K562 (cell line): ENCODE measurements around the gene PTPRR. TPM values are rescaled to one million over a fixed set of nuclear protein-coding genes. Genes with fewer than 3 reads are reported as not detected.

ENCODE experiments used
- ATF3 ChIP-seq, 2 experiments: fragments of 450-650 bp in 1 of 2; sonication (generic) in 1 of 2; formaldehyde crosslinking in 1 of 2; IDR thresholded peaks in 1 of 2; conservative IDR thresholded peaks in 1 of 2; 2 replicates each; pipeline versions ENCODE4 v1.6.1 to v1.8.1; 2016 to 2023; ENCODE audit warnings: mild to moderate bottlenecking in 2 of 2, moderate library complexity in 2 of 2, inconsistent platforms in 1 of 2, missing genetic modification reagents in 1 of 2
- CEBPZ ChIP-seq: fragments of 150-350 bp; IDR thresholded peaks from 2 replicates; pipeline ENCODE4 v1.6.1; 2014; ENCODE audit warnings: low read depth, mild to moderate bottlenecking, low read length, borderline replicate concordance
- ELF4 ChIP-seq: fragments of 450-650 bp; formaldehyde crosslinking; IDR thresholded peaks from 2 replicates; pipeline ENCODE4 v1.4.0; 2022; ENCODE audit warnings: missing genetic modification characterization
- GATA2 ChIP-seq: sonication (generic); formaldehyde crosslinking; IDR thresholded peaks from 2 replicates; pipeline ENCODE4 v1.4.0; 2020; ENCODE audit warnings: mild to moderate bottlenecking, missing genetic modification reagents
- GTF2F1 ChIP-seq: IDR thresholded peaks from 2 replicates; pipeline ENCODE4 v1.6.1; 2011; ENCODE audit warnings: low read depth, low read length, improper control_type of control experiment
- JUND ChIP-seq, 2 experiments: IDR thresholded peaks; 2 replicates in 1 of 2; 3 replicates in 1 of 2; pipeline ENCODE4 v1.6.1; 2011; ENCODE audit warnings: borderline replicate concordance in 2 of 2, low read depth in 2 of 2, low read length in 2 of 2, improper control_type of control experiment in 1 of 2, missing biosample characterization in 1 of 2, missing genetic modification characterization in 1 of 2, missing genetic modification reagents in 1 of 2
- MEIS2 ChIP-seq: fragments of 450-650 bp; IDR thresholded peaks from 2 replicates; pipeline ENCODE4 v1.6.1; 2014; ENCODE audit warnings: mild to moderate bottlenecking; ENCODE audit not compliant: partially characterized antibody
- NR2C1 ChIP-seq, 2 experiments: fragments of 450-650 bp; IDR thresholded peaks; 2 replicates each; pipeline ENCODE4 v1.6.1; 2017; ENCODE audit warnings: mild to moderate bottlenecking in 2 of 2, antibody characterized with exemption in 1 of 2, inconsistent platforms in 1 of 2, missing compliant biosample characterization in 1 of 2, missing genetic modification characterization in 1 of 2
- PKNOX1 ChIP-seq: fragments of 450-650 bp; IDR thresholded peaks from 2 replicates; pipeline ENCODE4 v1.6.1; 2016
- POLR3G ChIP-seq: IDR thresholded peaks from 2 replicates; pipeline ENCODE4 v1.6.1; 2011; ENCODE audit not compliant: insufficient read length, insufficient replicate concordance; ENCODE audit errors: extremely low read depth
- PTBP1 ChIP-seq: fragments of 200-400 bp; formaldehyde crosslinking; IDR thresholded peaks from 2 replicates; pipeline ENCODE4 v1.6.1; 2017; ENCODE audit warnings: low read depth, low read length
- STAT5B ChIP-seq: fragments of 250-450 bp; sonication (Bioruptor Pico); IDR thresholded peaks from 2 replicates; pipeline ENCODE4 v1.8.0; 2021; ENCODE audit warnings: mild to moderate bottlenecking, inconsistent platforms
- ZBTB43 ChIP-seq: sonication (generic); formaldehyde crosslinking; IDR thresholded peaks from 2 replicates; pipeline ENCODE4 v1.8.0; 2023; ENCODE audit warnings: mild to moderate bottlenecking, missing genetic modification reagents
- ZNF121 ChIP-seq: sonication (generic); formaldehyde crosslinking; conservative IDR thresholded peaks from 2 replicates; pipeline ENCODE4 v1.8.0; 2022; ENCODE audit warnings: missing genetic modification reagents
- ZNF140 ChIP-seq: fragments of 250-450 bp; sonication (Bioruptor Pico); IDR thresholded peaks from 2 replicates; pipeline ENCODE4 v1.8.0; 2021; ENCODE audit warnings: moderate library complexity, mild to moderate bottlenecking, inconsistent platforms
- ZNF408 ChIP-seq: fragments of 250-450 bp; sonication (Bioruptor Pico); IDR thresholded peaks from 2 replicates; pipeline ENCODE4 v1.4.0; 2020; ENCODE audit warnings: low read depth, mild to moderate bottlenecking, moderate library complexity
- ZNF764 ChIP-seq: fragments of 250-450 bp; sonication (Bioruptor Pico); IDR thresholded peaks from 2 replicates; pipeline ENCODE4 v1.4.0; 2020; ENCODE audit warnings: low read depth, mild to moderate bottlenecking, moderate library complexity
- polyA plus RNA-seq, 8 experiments: library from polyadenylated mRNA; depleted of rRNA in 4 of 8; stranded (reverse) in 5 of 8; unstranded in 3 of 8; fragments of >200 nt; fragmentation: Nextera tagmentation in 2 of 8; fragmentation: Illumina TruSeq in 1 of 8; extraction: Ambion mirVana in 2 of 8; extraction: Trizol in 1 of 8; gene quantifications; 2 replicates each; pipeline versions ENCODE4 v1.2.1 to v1.2.3, GENCODE V29; 2011 to 2014; ENCODE audit warnings: inconsistent platforms in 1 of 8, missing spikeins in 1 of 8
- total RNA-seq, 7 experiments: library from RNA; depleted of rRNA in 6 of 7; stranded (reverse); fragments of >200 nt in 6 of 7; fragmentation: Illumina TruSeq in 2 of 7; extraction: Trizol in 2 of 7; gene quantifications; 2 replicates each; pipeline versions ENCODE4 v1.2.1 to v1.2.3, GENCODE V29; 2011 to 2021; ENCODE audit warnings: low replicate concordance in 1 of 7
- TF ChIP-seq, protein P1 (sequence below): fragments of 450-650 bp; IDR thresholded peaks from 2 replicates; pipeline ENCODE4 v1.6.1; 2016; ENCODE audit warnings: missing biosample characterization, missing genetic modification characterization

Gene PTPRR
- total and polyA plus RNA-seq, 9 of the 15 experiments (the other 6 are each of a cell fraction or from before 2014, with no cell fraction given), result 6.6 to 41.7 (median 12.3) TPM

- TF ChIP-seq CEBPZ (no peak), ZNF764 (no peak), POLR3G (no peak), ELF4 (CRISPR knock-in tag) (no peak), ZNF121 (CRISPR knock-in tag) (no peak), STAT5B (CRISPR knock-in tag) (no peak), JUND (IDR thresholded peaks at IDR 0.05; ENCODE audit: borderline replicate concordance, low read depth, low read length) (0 out of 2 replicates have a peak, but pooled peaks have one; percentile 51), JUND (tag; IDR thresholded peaks at IDR 0.05; ENCODE audit: borderline replicate concordance, low read depth, low read length) (peak; percentile 32; the same call in 1 of the 3 replicates), ZNF408 (no peak), PTBP1 (no peak), PKNOX1 (peak; percentile 66), ATF3 (IDR thresholded peaks at IDR 0.05) (peak; percentile 29; the same call in 1 of the 2 replicates), ATF3 (CRISPR knock-in tag; conservative IDR thresholded peaks at IDR 0.05) (no peak), GATA2 (CRISPR knock-in tag) (no peak), MEIS2 (peak; percentile 91), NR2C1 (IDR thresholded peaks at IDR 0.05) (no peak), NR2C1 (tag; IDR thresholded peaks at IDR 0.05) (no peak), ZBTB43 (CRISPR knock-in tag) (no peak), ZNF140 (no peak), GTF2F1 (no peak)
- TF ChIP-seq, protein P1, sequence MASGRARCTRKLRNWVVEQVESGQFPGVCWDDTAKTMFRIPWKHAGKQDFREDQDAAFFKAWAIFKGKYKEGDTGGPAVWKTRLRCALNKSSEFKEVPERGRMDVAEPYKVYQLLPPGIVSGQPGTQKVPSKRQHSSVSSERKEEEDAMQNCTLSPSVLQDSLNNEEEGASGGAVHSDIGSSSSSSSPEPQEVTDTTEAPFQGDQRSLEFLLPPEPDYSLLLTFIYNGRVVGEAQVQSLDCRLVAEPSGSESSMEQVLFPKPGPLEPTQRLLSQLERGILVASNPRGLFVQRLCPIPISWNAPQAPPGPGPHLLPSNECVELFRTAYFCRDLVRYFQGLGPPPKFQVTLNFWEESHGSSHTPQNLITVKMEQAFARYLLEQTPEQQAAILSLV (tag), result no peak
These were observed 281.7 kb downstream of the PTPRR start (continued) for GRCh38 chr12:70638639-70639360.
